ENCODE measurements around the gene CENPO.

Gene CENPO

DNA sequence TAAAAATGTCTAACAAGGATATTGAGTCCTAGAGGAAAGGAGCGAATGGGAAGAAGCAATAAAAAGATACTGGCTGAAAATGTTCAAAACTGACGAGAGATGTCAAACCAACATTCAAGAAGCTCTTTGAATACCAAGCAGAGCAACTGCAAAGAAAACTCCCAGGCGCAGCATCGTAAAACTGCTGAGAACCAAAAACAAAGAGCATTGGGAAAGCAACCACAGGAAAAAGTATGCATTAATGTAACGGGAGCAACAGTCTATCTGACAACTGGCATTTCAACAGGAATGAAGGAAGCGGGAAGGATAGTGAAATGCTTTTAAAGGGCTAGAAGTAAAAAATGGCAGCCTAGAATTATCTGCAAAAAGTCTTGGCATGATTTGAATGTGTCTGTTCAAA, 73.7 kb downstream of the CENPO start:
- no peak for DNase-seq

DNA sequence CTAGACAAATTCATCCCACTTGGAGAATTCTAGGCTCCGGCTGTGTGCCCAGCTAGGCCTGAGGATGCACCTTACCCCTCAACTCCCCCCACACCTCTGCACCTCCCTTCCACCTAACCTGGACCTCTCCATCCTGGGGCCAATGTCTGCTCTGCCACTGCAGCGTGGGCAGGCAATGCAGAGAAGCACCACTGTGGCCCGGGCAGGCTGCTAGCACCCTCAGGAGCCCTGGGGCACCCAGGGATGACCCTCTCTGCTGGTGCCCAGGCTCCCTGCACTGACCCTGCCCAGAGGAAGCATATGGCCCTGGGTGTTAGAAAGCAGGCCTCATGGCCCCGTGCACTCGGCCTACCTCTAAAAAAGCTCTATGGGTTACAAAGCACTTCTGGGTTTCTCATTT, 77.2 kb downstream of the CENPO start:
- DNase-seq: no peak

DNA sequence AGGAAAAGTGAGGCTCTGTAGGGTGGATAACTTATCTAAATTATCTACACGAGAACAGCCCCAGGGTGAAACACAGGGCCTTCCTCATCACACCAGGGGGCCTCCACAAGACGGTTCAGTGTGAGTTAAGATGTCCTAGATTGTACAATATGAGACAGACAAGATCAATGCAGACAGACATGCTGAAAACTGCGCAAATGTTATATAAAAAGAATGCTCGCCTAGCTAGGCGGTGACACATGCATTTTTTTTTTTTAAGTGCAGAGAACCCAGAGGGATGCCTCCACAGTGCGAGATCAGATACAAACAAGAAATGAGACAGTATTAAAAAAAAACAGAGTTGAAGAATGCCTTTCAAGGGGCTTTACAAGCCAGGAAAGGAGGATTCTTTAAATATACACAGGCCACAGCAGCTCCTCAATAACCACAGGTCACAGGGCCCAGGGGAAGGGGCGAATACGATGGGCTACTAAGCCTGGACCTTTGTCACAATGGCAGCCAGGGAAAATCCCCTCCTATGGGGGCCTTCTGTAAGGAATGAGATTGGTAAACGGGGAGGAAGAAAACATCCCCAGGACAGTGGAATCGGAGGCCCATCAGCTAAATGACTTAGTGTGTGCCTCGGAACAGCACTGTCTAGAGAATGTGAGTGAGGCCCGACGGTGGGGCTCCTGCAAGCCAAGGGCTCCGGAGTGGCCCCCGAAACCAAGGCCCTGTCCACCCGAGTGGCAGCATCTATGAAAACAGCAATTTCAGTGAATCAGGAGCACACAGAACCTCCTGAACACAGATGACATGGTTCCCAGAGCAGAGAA, 77.9 kb downstream of the CENPO start:
- no peak for DNase-seq

DNA sequence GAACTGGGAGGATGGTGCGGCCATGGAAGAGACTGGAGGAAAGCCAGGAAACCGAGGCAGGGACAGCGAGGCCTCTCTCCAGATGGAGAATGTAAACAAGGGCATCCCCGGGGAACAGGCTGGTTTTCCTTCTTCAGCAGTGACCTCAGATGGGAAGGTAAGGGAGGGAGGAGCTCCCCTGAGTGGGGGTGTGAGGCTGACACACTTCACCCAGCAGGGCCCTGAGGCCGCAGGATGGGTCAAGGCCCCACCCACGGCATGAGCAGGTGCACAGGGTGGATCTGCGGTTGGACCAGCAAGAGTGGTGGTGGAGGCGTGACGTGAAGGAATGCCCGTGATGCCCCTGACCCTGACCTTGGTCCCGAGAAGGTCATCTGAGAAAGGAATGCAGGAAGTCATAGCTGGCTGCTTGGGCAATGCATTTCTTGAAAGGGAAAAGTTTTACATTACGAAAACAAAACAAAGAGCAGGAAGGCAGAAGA, 78.7 kb downstream of the CENPO start:
- DNase-seq: no peak
